Ascending aorta (tissue), 2 donors: ENCODE data around the gene OCSTAMP. TPM values are rescaled to one million over a fixed set of nuclear protein-coding genes. Genes with fewer than 3 reads are reported as not detected.

Source experiments
- DNase-seq, 2 donors: peaks; one replicate each; pipeline ENCODE4 v3.0.0-alpha.2; 2019; ENCODE audit warnings: low spot score in 2 of 2
- H3K27ac ChIP-seq, 2 donors: fragments of 200-600 bp; sonication (generic); one replicate each; pipeline ENCODE4 v1.5.1; 2016 to 2017; ENCODE audit warnings: mild to moderate bottlenecking in 1 of 2
- H3K27me3 ChIP-seq: fragments of 200-600 bp; sonication (generic); one replicate; pipeline ENCODE4 v1.5.1; 2017
- H3K36me3 ChIP-seq, 2 donors: fragments of 200-600 bp; sonication (generic); one replicate each; pipeline ENCODE4 v1.5.1; 2016
- H3K4me1 ChIP-seq, 2 donors: fragments of 200-600 bp; sonication (generic); one replicate each; pipeline ENCODE4 v1.5.1; 2016 to 2017; ENCODE audit warnings: mild to moderate bottlenecking in 1 of 2
- H3K4me3 ChIP-seq, 2 donors: fragments of 200-600 bp; sonication (generic); one replicate each; pipeline ENCODE4 v1.5.1; 2016 to 2017; ENCODE audit warnings: mild to moderate bottlenecking in 1 of 2
- H3K9me3 ChIP-seq, 2 donors: fragments of 200-600 bp; sonication (generic); one replicate each; pipeline ENCODE4 v1.5.1; 2016
- intact Hi-C: fragments of 100-400 bp; cut with DNase I; formaldehyde crosslinking; loops from one replicate; pipeline ENCODE4 v1.15.1; 2023
- total RNA-seq: library from RNA; depleted of rRNA; stranded (reverse); fragments of >200 nt; gene quantifications from one replicate; pipeline ENCODE4 v1.1.0, GENCODE V29; 2016
- TF ChIP-seq, protein P1 (sequence below), 3 experiments: fragments of 200-600 bp in 2 of 3; fragments of 450-650 bp in 1 of 3; sonication (generic) in 2 of 3; IDR thresholded peaks; one replicate each; pipeline ENCODE4 v1.5.1; 2016 to 2019; ENCODE audit warnings: antibody characterized with exemption in 3 of 3, mild to moderate bottlenecking in 1 of 3, moderate library complexity in 1 of 3

OCSTAMP gene
- total RNA-seq, 1 donor from 2014 or later: not detected

GRCh38 chr20:46545077-46545826 lies 5.2 kb downstream of the OCSTAMP start:
- Histone ChIP-seq H3K4me1 (no peaks in the 10 kb centered on the region), H3K36me3 (no peaks in the 10 kb centered on the region), H3K27me3 (no peaks in the 10 kb centered on the region), H3K9me3 (no peaks in the 10 kb centered on the region), H3K27ac (no peak overlapping the region), H3K4me3 (no peak overlapping the region)
- intact Hi-C loops: no loop called here
- TF ChIP-seq, protein P1, sequence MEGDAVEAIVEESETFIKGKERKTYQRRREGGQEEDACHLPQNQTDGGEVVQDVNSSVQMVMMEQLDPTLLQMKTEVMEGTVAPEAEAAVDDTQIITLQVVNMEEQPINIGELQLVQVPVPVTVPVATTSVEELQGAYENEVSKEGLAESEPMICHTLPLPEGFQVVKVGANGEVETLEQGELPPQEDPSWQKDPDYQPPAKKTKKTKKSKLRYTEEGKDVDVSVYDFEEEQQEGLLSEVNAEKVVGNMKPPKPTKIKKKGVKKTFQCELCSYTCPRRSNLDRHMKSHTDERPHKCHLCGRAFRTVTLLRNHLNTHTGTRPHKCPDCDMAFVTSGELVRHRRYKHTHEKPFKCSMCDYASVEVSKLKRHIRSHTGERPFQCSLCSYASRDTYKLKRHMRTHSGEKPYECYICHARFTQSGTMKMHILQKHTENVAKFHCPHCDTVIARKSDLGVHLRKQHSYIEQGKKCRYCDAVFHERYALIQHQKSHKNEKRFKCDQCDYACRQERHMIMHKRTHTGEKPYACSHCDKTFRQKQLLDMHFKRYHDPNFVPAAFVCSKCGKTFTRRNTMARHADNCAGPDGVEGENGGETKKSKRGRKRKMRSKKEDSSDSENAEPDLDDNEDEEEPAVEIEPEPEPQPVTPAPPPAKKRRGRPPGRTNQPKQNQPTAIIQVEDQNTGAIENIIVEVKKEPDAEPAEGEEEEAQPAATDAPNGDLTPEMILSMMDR (IDR thresholded peaks at IDR 0.05): no peak
- no peak for DNase-seq

DNA sequence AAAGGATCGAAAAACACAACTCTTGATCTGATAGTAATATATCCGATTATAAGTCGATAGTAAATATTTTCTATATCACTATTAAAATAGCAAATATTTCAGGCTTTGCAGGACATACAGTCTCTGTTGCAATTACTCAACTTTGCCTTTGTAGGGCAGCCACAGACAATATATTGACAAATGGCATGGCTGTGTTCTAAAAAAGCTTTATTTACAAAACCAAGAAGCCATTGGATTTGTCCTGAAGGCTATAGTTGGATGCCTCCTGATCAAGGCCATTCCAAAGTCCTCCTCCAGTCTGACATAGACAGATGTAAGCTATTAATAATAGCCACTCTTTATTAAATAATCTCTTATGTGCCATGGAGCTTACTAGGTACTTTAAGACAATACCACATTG lies 5.9 kb downstream of the OCSTAMP start:
- H3K9me3 ChIP-seq: no peaks in the 10 kb centered on the region
- H3K36me3 ChIP-seq: no peaks in the 10 kb centered on the region
- intact Hi-C loops: no loop called here
- H3K4me1 ChIP-seq: no peaks in the 10 kb centered on the region
- TF ChIP-seq, protein P1 (IDR thresholded peaks at IDR 0.05): no peak
- no peaks in the 10 kb centered on the region for H3K27me3 ChIP-seq
- no peak overlapping the region for H3K4me3 ChIP-seq
- DNase-seq: no peak
- H3K27ac ChIP-seq: no peak overlapping the region

- Histone ChIP-seq H3K4me1 (no peaks in the 10 kb centered on the region), H3K27ac (no peak overlapping the region), H3K27me3 (no peaks in the 10 kb centered on the region), H3K36me3 (no peaks in the 10 kb centered on the region), H3K9me3 (no peaks in the 10 kb centered on the region), H3K4me3 (no peak overlapping the region)
- intact Hi-C loops: no loop called here
- DNase-seq: no peak
- TF ChIP-seq, protein P1 (IDR thresholded peaks at IDR 0.05): no peak
Observed at GRCh38 chr20:46543959-46544358, 6.5 kb downstream of the OCSTAMP start.

DNA sequence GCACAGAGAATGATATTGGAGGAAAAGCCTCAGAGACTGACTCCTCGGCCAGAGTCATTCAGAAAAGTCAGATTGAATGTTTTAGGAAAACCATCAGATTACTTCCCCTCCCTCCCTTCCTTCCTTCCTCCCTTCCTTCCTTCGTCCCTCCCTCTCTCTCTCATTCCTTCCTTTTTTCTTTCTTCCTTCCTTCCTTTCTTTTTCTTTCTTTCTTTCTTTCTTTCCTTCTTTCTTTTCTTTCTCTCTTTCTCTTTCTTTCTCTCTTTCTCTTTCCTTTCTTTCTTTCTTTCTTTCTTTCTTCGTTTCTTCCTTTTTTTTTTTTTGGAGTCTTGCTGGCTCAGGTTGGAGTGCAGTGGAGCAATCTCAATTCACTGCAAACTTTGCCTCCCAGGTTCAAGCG lies 7.4 kb downstream of the OCSTAMP start:
- no peak for DNase-seq
- TF ChIP-seq, protein P1 (IDR thresholded peaks at IDR 0.05): no peak
- intact Hi-C loops: no loop called here

DNA sequence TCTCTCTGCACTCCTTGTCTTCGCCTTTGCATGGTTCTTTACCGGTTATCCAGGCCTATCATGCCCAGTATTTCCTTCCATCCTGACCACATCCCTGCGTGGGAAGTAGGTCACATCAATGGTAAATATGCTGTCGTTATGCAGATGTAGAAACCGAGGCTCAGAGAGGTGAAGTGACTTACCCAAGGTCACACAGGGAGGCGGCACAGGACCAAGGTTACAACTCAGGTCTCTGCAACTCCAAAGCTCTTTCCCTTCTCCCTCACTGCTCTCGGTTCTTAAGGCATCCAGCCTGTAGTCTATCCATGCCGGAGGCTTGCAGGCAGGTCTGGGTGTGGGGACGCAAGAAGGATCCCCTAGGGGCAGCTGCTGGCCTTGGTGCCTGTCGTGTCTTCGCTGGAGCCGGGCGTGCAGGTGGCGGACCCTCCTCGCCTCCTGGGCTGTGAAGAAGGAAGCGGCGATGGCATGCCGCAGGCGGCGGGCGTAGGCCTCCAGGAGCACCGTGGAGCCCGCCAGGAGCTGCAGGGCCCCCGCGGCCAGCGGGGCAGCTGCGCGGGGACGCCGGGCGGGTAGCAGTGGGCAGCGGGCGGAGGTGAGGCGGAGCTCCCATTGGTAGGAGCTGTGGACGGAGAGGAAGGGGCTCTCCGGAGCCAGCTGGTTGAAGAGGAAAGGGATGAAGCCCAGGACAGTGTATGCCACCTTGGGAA lies 9.1 kb downstream of the OCSTAMP start:
- Histone ChIP-seq H3K4me1 (no peaks in the 10 kb centered on the region), H3K36me3 (no peaks in the 10 kb centered on the region), H3K4me3 (no peak overlapping the region), H3K27me3 (no peaks in the 10 kb centered on the region), H3K9me3 (no peaks in the 10 kb centered on the region), H3K27ac (no peak overlapping the region)
- intact Hi-C loops: no loop called here
- TF ChIP-seq, protein P1 (IDR thresholded peaks at IDR 0.05): no peak
- no peak for DNase-seq

More for the DNA sequence above, 7.4 kb downstream of the OCSTAMP start:
- Histone ChIP-seq H3K4me3 (no peak overlapping the region), H3K36me3 (no peaks in the 10 kb centered on the region), H3K27me3 (no peaks in the 10 kb centered on the region), H3K9me3 (no peaks in the 10 kb centered on the region), H3K4me1 (no peaks in the 10 kb centered on the region), H3K27ac (no peak overlapping the region)
